ENCODE measurements around the gene NEURL4. TPM values are rescaled to one million over a fixed set of nuclear protein-coding genes. Genes with fewer than 3 reads are reported as not detected.

The NEURL4 gene
- total and polyA plus RNA-seq, 2 experiments from 2014 or later = 6.3 to 42.3 TPM

- Histone ChIP-seq H3K27me3 (ENCODE audit: insufficient read depth) (no peaks in the 10 kb centered on the region), H3K27ac (ENCODE audit: low read depth) (peak overlapping the region; percentile 93), H3K79me2 (replicated peaks; ENCODE audit: insufficient read depth) (peaks cover 14% of the 10 kb centered on the region), H3K4me3 (peak overlapping the region; percentile 70), H3K36me3 (ENCODE audit: insufficient read depth) (no peaks in the 10 kb centered on the region), H3K9me2 (ENCODE audit: insufficient read depth) (no peaks in the 10 kb centered on the region), H3K4me1 (ENCODE audit: insufficient read depth) (peaks cover 10% of the 10 kb centered on the region), H2AFZ (peak overlapping the region; percentile 33; the same call in 1 of the 2 replicates), H4K20me1 (replicated peaks; ENCODE audit: insufficient read depth) (no peaks in the 10 kb centered on the region), H3F3A (replicated peaks; ENCODE audit: low read depth) (peaks cover 19% of the 10 kb centered on the region; the same call in 1 of the 2 replicates), H3K4me2 (peak overlapping the region; percentile 95)
- Mint-ChIP-seq H3K27ac (peak overlapping the region; percentile 78), H3K36me3 (ENCODE audit: low read depth) (peaks cover 12% of the 10 kb centered on the region; the same call in 2 of the 3 replicates), H3K9me3 (no peaks in the 10 kb centered on the region), H3K4me1 (peaks cover 27% of the 10 kb centered on the region), H3K4me3 (peak overlapping the region; percentile 99), H3K27me3 (ENCODE audit: insufficient read depth, low read depth, poor library complexity) (peaks cover 9% of the 10 kb centered on the region)
- no peak for TF ChIP-seq ZNF114 (CRISPR knock-in tag; IDR thresholded peaks at IDR 0.05)
- TF ChIP-seq NANOG (IDR thresholded peaks at IDR 0.05; ENCODE audit: borderline replicate concordance) = no peak
- no peak for TF ChIP-seq EZH2 (IDR thresholded peaks at IDR 0.05; ENCODE audit: low read depth, unreplicated experiment)
- TF ChIP-seq CTCF (conservative IDR thresholded peaks at IDR 0.05; ENCODE audit: low read depth in 2 of 2) = no peak
- TF ChIP-seq ETS1 (IDR thresholded peaks at IDR 0.05) = no peak
- no peak for TF ChIP-seq ZNF331 (CRISPR knock-in tag; IDR thresholded peaks at IDR 0.05; ENCODE audit: low read depth)
- no peak for TF ChIP-seq ZNF462 (CRISPR knock-in tag; IDR thresholded peaks at IDR 0.05)
- no peak for TF ChIP-seq STAT1 (IDR thresholded peaks at IDR 0.05; ENCODE audit: unreplicated experiment)
- no peak for TF ChIP-seq EZH2phosphoT487 (IDR thresholded peaks at IDR 0.05; ENCODE audit: unreplicated experiment)
- TF ChIP-seq CREB1 (CRISPR knock-in tag; IDR thresholded peaks at IDR 0.05; ENCODE audit: low read depth) = no peak
- no peak for DNase-seq (ENCODE audit: low spot score)
- ATAC-seq = no peak
Measured at GRCh38 chr17:7330638-7331015, 1.5 kb upstream of the NEURL4 start.

Data from GM23338 (cell line).